H9 (cell line): Measurements from ENCODE around the gene ZNF614. TPM values are rescaled to one million over a fixed set of nuclear protein-coding genes. Genes with fewer than 3 reads are reported as not detected.

Experiments
- DNase-seq: peaks from one replicate; pipeline ENCODE4 v3.0.0-alpha.2; 2017
- H2AFZ ChIP-seq: one replicate; pipeline ENCODE4 v1.6.1; 2013; ENCODE audit warnings: mild to moderate bottlenecking, low read length, control low read depth, moderate library complexity
- H2AK5ac ChIP-seq: 2 replicates; pipeline ENCODE4 v1.6.1; 2013; ENCODE audit warnings: low read length, control low read depth, mixed read lengths; ENCODE audit not compliant: insufficient read length
- H2BK120ac ChIP-seq: one replicate; pipeline ENCODE4 v1.6.1; 2013; ENCODE audit warnings: low read depth, mild to moderate bottlenecking, low read length, control low read depth, inconsistent platforms; ENCODE audit not compliant: poor library complexity, severe bottlenecking
- H2BK12ac ChIP-seq: 2 replicates; pipeline ENCODE4 v1.6.1; 2013; ENCODE audit warnings: low read length, control low read depth, mixed read lengths, low read depth; ENCODE audit not compliant: insufficient read length
- H2BK15ac ChIP-seq: 2 replicates; pipeline ENCODE4 v1.6.1; 2013; ENCODE audit warnings: low read depth, low read length, control low read depth
- H2BK20ac ChIP-seq: one replicate; pipeline ENCODE4 v1.6.1; 2013; ENCODE audit warnings: low read depth, mild to moderate bottlenecking, low read length, control low read depth, inconsistent platforms; ENCODE audit not compliant: poor library complexity, severe bottlenecking
- H2BK5ac ChIP-seq: 2 replicates; pipeline ENCODE4 v1.6.1; 2013; ENCODE audit warnings: low read length, control low read depth, mixed read lengths; ENCODE audit not compliant: insufficient read length
- H3K14ac ChIP-seq: 2 replicates; pipeline ENCODE4 v1.6.1; 2013; ENCODE audit warnings: low read length, control low read depth; ENCODE audit not compliant: insufficient read depth
- H3K18ac ChIP-seq: 2 replicates; pipeline ENCODE4 v1.6.1; 2013; ENCODE audit warnings: low read depth, mild to moderate bottlenecking, mixed read lengths, low read length, control low read depth; ENCODE audit not compliant: insufficient read length
- H3K23ac ChIP-seq: 2 replicates; pipeline ENCODE4 v1.6.1; 2013; ENCODE audit warnings: low read length, control low read depth, mixed read lengths, low read depth; ENCODE audit not compliant: insufficient read length
- H3K23me2 ChIP-seq: 2 replicates; pipeline ENCODE4 v1.6.1; 2013; ENCODE audit warnings: low read depth, mild to moderate bottlenecking, mixed read lengths, low read length, control low read depth; ENCODE audit not compliant: insufficient read length, poor library complexity, severe bottlenecking
- H3K27ac ChIP-seq: 2 replicates; pipeline ENCODE4 v1.5.1; 2013; ENCODE audit warnings: low read length, control low read depth, mixed read lengths, low read depth; ENCODE audit not compliant: insufficient read length
- H3K27me3 ChIP-seq: 2 replicates; pipeline ENCODE4 v1.6.1; 2013; ENCODE audit warnings: low read length, control low read depth, inconsistent platforms; ENCODE audit not compliant: insufficient read depth
- H3K4ac ChIP-seq: 2 replicates; pipeline ENCODE4 v1.6.1; 2013; ENCODE audit warnings: low read depth, mild to moderate bottlenecking, control low read depth, inconsistent platforms, low read length, moderate library complexity
- H3K4me1 ChIP-seq: 2 replicates; pipeline ENCODE4 v1.6.1; 2013; ENCODE audit warnings: low read length, control low read depth, inconsistent platforms; ENCODE audit not compliant: insufficient read depth
- H3K4me2 ChIP-seq: 2 replicates; pipeline ENCODE4 v1.6.1; 2013; ENCODE audit warnings: low read length, control low read depth, mixed read lengths; ENCODE audit not compliant: insufficient read length, insufficient read depth
- H3K56ac ChIP-seq: 2 replicates; pipeline ENCODE4 v1.6.1; 2013; ENCODE audit warnings: low read depth, mild to moderate bottlenecking, mixed read lengths, low read length, control low read depth; ENCODE audit not compliant: insufficient read length
- H3K79me1 ChIP-seq: 2 replicates; pipeline ENCODE4 v1.6.1; 2013; ENCODE audit warnings: low read depth, mild to moderate bottlenecking, moderate library complexity, low read length, control low read depth, inconsistent platforms; ENCODE audit not compliant: insufficient read depth, poor library complexity, severe bottlenecking
- H3K79me2 ChIP-seq: 2 replicates; pipeline ENCODE4 v1.6.1; 2013; ENCODE audit warnings: low read length, control low read depth, inconsistent platforms; ENCODE audit not compliant: insufficient read depth
- H3K9ac ChIP-seq: 2 replicates; pipeline ENCODE4 v1.6.1; 2013; ENCODE audit warnings: low read length, control low read depth, mixed read lengths; ENCODE audit not compliant: insufficient read length; ENCODE audit errors: extremely low read depth
- H3K9me3 ChIP-seq: one replicate; pipeline ENCODE4 v1.6.1; 2013; ENCODE audit warnings: low read depth, low read length, inconsistent platforms; ENCODE audit not compliant: control insufficient read depth
- H3T11ph ChIP-seq: one replicate; pipeline ENCODE4 v1.6.1; 2013; ENCODE audit warnings: mild to moderate bottlenecking, low read length, control low read depth, inconsistent platforms
- H4K20me1 ChIP-seq: one replicate; pipeline ENCODE4 v1.6.1; 2013; ENCODE audit not compliant: control insufficient read depth, insufficient read length, insufficient read depth
- H4K5ac ChIP-seq: 2 replicates; pipeline ENCODE4 v1.6.1; 2013; ENCODE audit warnings: low read depth, mild to moderate bottlenecking, mixed read lengths, low read length, control low read depth; ENCODE audit not compliant: insufficient read length
- H4K8ac ChIP-seq: replicated peaks from 2 replicates; pipeline ENCODE4 v1.6.1; 2013; ENCODE audit warnings: low read length, control low read depth, mixed read lengths, low read depth; ENCODE audit not compliant: insufficient read length
- H4K91ac ChIP-seq: 2 replicates; pipeline ENCODE4 v1.6.1; 2013; ENCODE audit warnings: low read depth, mild to moderate bottlenecking, moderate library complexity, mixed read lengths, low read length, control low read depth; ENCODE audit not compliant: insufficient read length
- H3K27ac Mint-ChIP-seq, 3 experiments: 2 replicates in 2 of 3; 3 replicates in 1 of 3; pipeline ENCODE4 v1.8.0; 2020 to 2021; ENCODE audit warnings: mixed read lengths in 3 of 3, mild to moderate bottlenecking in 1 of 3, moderate library complexity in 1 of 3
- H3K27me3 Mint-ChIP-seq: 2 replicates; pipeline ENCODE4 v1.8.0; 2021; ENCODE audit warnings: low read depth, mild to moderate bottlenecking, moderate library complexity, mixed read lengths
- H3K36me3 Mint-ChIP-seq, 3 experiments: 2 replicates in 2 of 3; 3 replicates in 1 of 3; pipeline ENCODE4 v1.8.0; 2020 to 2021; ENCODE audit warnings: low read depth in 3 of 3, mixed read lengths in 3 of 3; ENCODE audit not compliant: insufficient read depth in 1 of 3
- H3K4me1 Mint-ChIP-seq, 2 experiments: 2 replicates each; pipeline ENCODE4 v1.8.0; 2020; ENCODE audit warnings: mixed read lengths in 2 of 2
- H3K4me3 Mint-ChIP-seq, 2 experiments: 2 replicates in 1 of 2; 3 replicates in 1 of 2; pipeline ENCODE4 v1.8.0; 2020 to 2021; ENCODE audit warnings: mild to moderate bottlenecking in 2 of 2, mixed read lengths in 2 of 2, moderate library complexity in 1 of 2
- H3K9me3 Mint-ChIP-seq, 2 experiments: 2 replicates in 1 of 2; 3 replicates in 1 of 2; pipeline ENCODE4 v1.8.0; 2020; ENCODE audit warnings: mild to moderate bottlenecking in 2 of 2, mixed read lengths in 2 of 2, moderate library complexity in 1 of 2
- WGBS: extraction: QIAGEN DNeasy Blood & Tissue Kit; methylation state at CpG from one replicate; pipeline ENCODE4 v1.1.7; 2013; ENCODE audit warnings: missing lambda C conversion rate, low lambda C conversion rate, mixed read lengths; ENCODE audit not compliant: insufficient read length; ENCODE audit errors: extremely low coverage; 5-methylcytosine and 5-hydroxymethylcytosine counted together
- total RNA-seq: library from RNA; stranded (reverse); gene quantifications from 2 replicates; pipeline ENCODE4 v1.2.1, GENCODE V29; 2021
- TF ChIP-seq, protein P1 (sequence below): fragments of 200-600 bp; sonication (generic); conservative IDR thresholded peaks from 3 replicates; pipeline ENCODE4 v1.8.0; 2021; ENCODE audit warnings: antibody characterized with exemption, mild to moderate bottlenecking

Gene ZNF614
- total RNA-seq, 1 experiment from 2014 or later, result 23.1 TPM

DNA sequence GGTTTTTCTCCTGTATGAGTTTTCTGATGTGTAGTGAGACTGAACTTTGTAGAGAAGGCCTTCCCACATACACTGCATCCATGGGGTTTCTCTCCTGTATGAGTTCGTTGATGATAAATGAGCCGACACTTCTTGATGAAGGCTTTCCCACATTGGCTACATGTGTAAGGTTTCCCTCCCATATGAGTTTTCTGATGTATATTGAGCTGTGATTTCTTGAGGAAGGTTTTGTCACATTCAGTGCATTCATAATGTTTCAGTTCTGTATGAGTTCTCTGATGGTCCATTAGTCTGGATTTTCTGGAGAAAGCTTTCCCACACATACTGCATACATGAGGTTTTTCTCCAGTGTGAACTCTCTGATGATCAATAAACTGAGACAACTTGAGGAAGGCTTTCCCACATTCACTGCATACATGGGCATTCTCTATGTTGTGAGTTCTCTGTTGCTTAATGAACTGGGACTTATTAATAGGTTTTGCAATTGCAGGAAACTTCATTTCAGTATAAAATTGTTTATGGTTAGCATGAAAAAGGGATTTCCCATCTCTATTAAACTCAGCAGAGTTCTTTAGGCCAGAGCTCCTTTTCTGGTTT is 34.0 kb downstream of the ZNF614 start:
- H4K20me1 ChIP-seq, result no peaks in the 10 kb centered on the region
- Mint-ChIP-seq H3K9me3 (peaks cover 86 to 91% of the 10 kb centered on the region in 2 experiments), H3K4me1 (no peaks in the 10 kb centered on the region), H3K27ac (no peak overlapping the region), H3K36me3 (peaks cover 74 to 86% (median 84%) of the 10 kb centered on the region in 3 experiments), H3K4me3 (no peak overlapping the region), H3K27me3 (no peaks in the 10 kb centered on the region; the same call in 1 of the 2 replicates)
- no peak overlapping the region for H3K27ac ChIP-seq
- no peaks in the 10 kb centered on the region for H3K4me1 ChIP-seq
- no peaks in the 10 kb centered on the region for H3K79me1 ChIP-seq
- H3K4me2 ChIP-seq, result no peak overlapping the region
- H3K18ac ChIP-seq, result no peak overlapping the region
- peaks cover 67% of the 10 kb centered on the region for H3K9me3 ChIP-seq
- no peak overlapping the region for H3K4ac ChIP-seq
- H2BK12ac ChIP-seq, result no peak overlapping the region
- no peak overlapping the region for H3K14ac ChIP-seq
- TF ChIP-seq, protein P1, sequence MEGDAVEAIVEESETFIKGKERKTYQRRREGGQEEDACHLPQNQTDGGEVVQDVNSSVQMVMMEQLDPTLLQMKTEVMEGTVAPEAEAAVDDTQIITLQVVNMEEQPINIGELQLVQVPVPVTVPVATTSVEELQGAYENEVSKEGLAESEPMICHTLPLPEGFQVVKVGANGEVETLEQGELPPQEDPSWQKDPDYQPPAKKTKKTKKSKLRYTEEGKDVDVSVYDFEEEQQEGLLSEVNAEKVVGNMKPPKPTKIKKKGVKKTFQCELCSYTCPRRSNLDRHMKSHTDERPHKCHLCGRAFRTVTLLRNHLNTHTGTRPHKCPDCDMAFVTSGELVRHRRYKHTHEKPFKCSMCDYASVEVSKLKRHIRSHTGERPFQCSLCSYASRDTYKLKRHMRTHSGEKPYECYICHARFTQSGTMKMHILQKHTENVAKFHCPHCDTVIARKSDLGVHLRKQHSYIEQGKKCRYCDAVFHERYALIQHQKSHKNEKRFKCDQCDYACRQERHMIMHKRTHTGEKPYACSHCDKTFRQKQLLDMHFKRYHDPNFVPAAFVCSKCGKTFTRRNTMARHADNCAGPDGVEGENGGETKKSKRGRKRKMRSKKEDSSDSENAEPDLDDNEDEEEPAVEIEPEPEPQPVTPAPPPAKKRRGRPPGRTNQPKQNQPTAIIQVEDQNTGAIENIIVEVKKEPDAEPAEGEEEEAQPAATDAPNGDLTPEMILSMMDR, result no peak
- no peak overlapping the region for H4K5ac ChIP-seq
- H3K23ac ChIP-seq, result no peak overlapping the region
- no peak overlapping the region for H2AFZ ChIP-seq
- WGBS, result no CpG with 5 or more reads among the region's 2 CpGs
- no peak for DNase-seq
- H4K8ac ChIP-seq, result no peak overlapping the region
- H4K91ac ChIP-seq, result no peak overlapping the region
- H3K79me2 ChIP-seq, result no peaks in the 10 kb centered on the region
- H2BK5ac ChIP-seq, result no peak overlapping the region
- no peak overlapping the region for H2BK15ac ChIP-seq
- no peaks in the 10 kb centered on the region for H3K23me2 ChIP-seq
- no peak overlapping the region for H3K9ac ChIP-seq
- H3T11ph ChIP-seq, result no peak overlapping the region
- no peak overlapping the region for H2AK5ac ChIP-seq
- no peak overlapping the region for H2BK20ac ChIP-seq
- no peak overlapping the region for H3K56ac ChIP-seq
- H3K27me3 ChIP-seq, result no peaks in the 10 kb centered on the region
- no peak overlapping the region for H2BK120ac ChIP-seq
